Measurements from ENCODE around the gene DEGS1.

The DEGS1 gene

DNA sequence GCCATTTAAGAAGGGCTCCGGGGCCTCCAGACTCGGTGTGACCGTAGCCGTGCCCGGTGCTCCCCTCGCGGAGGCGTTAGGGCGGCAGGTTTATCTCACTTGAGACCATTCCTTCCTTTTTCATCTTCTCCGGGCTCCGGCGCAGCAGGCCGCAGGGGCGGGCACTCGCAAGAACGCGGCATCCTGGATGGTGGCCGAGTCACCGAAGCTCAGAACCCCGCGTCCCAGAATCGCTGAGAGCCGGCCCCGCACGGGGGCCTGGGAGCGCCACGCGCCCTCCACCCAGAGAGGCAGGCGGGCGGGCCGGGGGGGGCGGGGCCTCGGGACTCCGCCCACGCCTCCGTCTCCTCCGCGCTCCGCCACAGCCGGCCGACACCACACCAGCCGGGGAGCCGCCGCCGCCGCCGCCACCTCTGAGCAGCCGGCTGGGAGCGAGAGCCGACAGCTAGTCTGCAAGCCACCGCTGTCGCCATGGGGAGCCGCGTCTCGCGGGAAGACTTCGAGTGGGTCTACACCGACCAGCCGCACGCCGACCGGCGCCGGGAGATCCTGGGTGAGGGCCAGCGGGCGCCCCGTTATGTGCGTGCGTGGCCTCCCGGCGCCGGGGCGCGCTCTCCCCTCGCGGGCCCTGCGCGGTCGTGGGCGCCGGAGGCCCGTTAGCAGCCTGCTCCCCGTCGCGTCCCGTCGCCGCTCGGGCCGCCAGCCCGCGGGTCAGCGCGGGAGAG, at the start of gene DEGS1:
DEGS1 (plus strand) TSS at position 375 of the 725 bp plus-strand sequence; CDS start at position 472, 97 bp downstream.
- peak; percentile 62 for DNase-seq

DNA sequence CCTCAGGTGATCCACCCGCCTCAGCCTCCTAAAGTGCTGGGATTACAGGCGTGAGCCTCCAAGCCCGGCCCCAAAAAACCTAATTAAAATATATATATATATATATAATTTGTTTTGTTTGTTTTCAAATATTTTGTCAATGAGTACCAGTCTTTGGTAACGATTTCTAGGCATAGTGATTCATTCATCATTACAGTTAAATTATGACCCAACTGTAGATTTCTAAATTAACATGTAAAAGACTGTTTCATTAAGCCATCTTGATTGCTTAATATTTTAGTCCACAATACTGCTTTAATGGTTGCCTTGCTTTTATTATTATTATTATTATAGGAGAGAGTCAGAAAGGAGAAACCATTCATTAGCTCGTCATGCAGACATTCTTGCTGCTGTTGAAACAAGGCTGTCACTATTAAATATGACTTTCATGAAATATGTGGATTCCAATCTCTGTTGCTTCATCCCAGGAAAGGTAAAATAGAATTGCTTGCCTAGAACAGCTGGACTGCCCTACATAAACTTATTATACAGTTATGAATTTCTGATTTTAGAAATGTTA, 49.2 kb upstream of the DEGS1 start:
- no peak for DNase-seq

DNA sequence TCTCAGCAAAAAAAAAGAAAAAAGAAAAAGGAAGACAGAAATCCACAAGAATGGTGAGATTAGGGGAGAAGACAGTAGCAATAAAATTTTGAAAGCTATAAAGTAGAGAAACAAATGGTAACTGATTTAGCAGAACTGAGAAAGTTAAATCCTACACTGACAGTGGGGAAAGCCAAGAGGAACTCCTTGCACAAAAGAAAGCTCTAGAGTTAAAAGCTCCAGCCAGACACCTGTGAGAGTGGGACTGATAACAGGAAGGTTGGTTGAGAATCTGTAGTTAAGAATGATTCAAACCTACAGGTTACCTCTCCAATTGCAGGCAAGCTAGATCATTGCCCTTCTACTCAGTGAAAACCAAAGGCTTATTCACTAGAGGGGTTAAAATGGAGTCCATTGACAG, 45.5 kb upstream of the DEGS1 start:
- no peak for DNase-seq

DNA sequence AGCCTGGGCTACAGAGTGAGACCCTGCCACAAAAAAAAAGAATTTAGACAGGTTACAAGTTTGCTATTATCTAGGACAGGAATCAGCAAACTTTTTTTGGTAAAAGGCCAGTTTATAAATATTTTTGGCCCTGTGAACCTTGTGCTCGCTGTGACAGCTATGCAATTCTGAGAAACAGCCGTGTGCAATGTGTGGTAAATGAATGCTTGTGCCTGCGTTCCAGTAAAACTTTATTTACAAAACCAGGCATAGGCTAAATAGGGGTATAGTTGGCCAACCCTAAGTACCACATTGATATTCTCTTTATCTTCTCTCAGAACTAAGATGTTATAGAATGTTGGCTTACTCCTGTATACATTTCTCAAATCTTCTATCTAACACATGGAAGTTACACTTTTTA, 44.8 kb upstream of the DEGS1 start:
- DNase-seq = no peak

DNA sequence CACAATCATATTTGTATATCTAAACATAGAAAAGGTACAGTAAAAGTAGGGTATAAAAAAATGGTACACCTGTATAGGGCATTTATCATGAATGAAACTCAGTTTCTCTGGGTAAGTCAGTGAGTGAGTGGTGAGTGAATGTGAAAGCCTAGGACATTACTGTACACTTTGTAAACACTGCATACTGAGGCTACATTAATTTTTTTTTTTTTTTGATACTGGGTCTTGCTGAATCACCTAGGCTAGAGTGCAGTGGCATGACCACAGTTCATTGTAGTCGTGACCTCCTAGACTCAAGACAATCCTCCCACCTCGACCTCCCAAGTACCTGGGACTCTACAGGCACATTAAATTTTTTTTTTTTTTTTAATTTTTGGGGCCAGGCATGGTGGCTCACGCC, 41.3 kb upstream of the DEGS1 start:
- DNase-seq = no peak

DNA sequence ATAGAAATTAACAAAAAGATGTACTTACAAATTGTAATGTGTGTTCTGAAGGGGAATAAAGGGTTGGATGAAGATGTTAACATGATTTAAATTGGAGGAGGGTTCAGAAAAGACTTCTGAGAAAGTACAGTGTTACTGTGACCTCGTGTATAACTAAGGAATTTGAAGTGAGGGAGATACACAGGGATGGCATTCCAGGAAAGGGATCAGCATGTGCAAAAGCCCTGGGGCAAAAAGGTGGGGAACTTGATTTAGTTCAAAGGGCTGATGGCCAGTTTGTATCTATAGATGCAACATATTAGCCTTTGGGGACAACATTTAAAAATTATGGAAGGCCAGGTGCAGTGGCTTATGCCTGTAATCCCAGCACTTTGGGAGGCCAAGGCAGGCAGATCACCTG, 33.3 kb upstream of the DEGS1 start:
- DNase-seq = no peak

DNA sequence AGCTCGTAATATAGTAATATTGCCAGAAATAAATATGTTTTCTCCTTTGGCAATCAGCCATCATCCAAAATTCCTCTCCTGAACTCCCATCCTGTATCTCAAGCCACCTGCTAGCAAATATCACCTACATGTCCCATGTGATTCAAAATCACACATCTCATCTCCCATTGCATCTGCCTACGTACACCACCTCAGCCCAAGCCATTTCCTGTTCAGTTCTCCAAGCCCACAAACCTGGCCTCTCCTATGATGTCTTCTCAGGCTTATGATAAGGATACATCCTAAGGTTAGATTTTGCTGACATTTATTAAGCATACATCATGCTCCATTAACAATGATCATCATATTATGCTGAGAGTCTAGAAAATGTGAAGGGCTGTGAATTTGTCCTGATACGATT, 31.9 kb upstream of the DEGS1 start:
- DNase-seq = no peak

DNA sequence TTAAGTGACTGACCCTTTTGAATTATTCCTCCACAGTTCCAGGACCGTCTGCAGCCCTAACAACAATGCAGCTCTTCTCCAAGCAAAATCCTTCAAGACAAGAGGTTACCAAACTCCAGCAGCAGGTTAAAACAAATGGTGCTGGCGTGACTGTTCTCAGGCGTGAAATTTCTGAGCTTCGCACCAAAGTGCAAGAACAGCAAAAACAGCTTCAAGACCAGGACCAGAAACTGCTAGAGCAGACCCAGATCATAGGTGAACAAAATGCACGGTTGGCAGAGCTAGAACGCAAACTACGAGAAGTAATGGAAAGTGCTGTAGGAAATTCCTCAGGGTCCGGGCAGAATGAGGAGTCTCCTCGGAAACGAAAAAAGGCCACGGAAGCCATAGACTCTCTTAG, 25.7 kb upstream of the DEGS1 start:
- no peak for DNase-seq

DNA sequence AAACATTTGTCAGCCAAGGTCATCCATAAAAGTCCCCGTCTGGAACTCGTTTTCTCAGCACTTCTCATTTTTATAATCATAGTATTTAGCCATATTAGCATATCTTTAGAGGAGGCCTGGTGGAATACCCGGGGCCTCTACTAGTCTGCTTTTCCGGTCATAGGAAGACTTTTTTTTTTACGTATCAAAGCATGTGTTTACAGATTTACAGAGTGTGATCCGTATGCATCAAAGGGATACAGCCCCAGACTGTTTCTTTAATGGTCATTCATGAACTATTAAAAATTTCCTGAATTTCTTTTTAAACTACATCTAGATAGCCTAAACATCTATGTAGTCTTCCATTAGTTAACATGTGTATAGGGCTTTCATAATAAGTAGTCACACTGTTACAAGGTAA, 23.5 kb upstream of the DEGS1 start:
- no peak for DNase-seq

DNA sequence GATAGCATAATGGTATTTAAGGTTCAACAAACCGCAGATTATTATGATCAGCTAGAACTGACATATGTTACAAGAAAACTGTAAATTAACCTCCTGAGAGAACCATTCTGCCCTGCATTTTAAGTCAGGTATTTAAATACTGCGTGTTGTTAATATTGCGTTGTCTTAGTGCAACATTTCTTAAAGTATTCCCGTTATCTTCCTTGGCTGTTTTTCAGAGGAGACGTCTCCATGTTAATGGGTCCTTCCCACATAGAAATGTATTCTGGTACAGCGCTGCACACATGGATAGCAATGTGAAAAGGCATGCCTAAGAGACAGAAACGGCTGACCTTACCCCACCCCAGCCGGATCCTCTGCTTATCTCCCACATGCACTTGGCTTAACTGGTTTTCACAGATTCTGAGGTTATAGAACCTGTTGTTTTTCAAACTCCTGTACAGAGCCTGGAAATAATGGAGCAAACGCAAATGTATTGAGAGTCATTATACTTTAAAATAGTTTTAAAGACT, 22.8 kb upstream of the DEGS1 start:
- no peak for DNase-seq

DNA sequence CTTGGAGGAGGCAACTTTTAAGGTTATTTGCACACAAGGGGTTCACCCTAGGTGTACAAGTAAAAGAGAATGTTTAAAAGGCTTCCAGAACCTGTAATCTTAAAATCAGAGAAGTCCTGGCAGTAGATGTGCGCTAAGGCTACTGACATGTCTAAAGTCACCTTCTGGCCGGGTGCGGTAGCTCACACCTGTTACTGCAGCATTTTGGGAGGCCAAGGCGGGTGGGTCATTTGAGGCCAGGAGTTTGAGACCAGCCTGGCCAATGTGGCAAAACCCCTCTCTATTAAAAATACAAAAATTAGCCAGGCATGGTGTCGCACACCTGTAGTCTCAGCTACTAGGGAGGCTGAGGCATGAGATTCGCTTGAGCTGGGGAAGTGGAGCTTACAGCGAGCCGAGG, 20.3 kb upstream of the DEGS1 start:
- no peak for DNase-seq

DNA sequence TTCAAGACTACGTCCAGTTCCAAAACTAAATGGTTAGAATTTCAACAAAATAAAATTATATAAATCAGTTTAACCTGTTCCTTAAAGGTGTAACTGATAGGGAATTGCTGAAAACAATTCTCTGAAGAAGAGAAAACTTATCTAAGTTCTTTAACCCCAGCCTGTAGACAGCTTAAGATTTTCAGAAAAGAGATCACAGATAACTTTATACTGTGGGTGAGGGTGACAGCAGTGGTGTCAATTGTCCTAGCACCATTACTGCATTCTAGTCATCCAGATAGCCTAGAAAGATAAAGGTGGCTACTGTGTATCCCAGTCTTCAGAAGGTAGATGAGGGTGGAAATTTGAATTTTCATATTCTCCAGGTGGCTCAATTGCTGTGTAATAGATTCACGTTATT, 19.7 kb upstream of the DEGS1 start:
- DNase-seq = no peak

DNA sequence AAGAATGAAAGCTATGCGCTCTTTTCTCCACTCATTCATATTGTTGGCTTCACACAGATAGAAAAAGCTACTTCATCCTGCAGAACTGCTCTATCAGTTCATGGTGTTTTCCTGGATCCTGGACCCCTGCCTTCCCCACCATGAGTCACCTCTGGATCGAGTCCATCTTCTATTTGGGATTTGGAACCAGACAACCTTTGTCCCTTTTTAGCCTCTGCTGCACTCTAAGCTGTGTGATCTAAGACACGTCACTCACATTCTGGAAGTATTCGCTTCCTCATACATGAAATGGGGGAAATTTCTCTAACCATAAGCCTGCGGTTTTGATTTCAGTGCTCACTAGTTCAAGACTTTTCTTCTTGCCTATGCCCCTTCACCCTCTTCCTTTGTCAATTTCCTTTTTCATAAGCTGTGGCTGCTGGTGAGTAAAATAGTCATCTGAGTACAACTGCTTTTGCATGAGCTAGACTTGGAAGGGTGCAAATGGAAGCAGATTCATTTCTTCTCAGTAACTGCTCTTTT, 14.1 kb upstream of the DEGS1 start:
- no peak for DNase-seq

DNA sequence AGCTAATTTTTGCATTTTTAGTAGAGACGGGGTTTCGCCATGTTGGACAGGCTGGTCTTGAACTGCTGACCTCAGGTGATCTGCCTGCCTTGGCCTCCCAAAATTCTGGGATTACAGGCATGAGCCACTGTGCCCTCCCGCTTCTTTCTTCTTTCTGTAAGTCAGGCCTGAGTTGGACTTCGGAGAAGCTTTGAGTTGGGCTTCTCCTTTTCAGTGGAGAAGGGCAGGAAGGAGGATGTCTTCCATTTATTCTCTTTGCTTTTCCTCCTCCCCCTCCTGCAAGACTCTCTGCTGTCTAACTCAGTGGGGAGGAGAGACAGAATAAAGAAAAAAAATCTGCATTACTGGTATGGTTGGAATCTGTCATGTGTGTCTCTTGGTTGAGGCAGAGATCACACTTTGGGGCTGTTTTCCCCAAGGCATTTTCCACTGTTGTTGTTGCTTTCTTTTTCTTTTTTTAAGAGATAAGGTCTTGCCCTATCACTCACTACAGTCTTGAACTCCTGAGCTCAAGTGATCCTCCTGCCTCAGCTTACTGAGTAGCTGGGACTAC, 13.2 kb upstream of the DEGS1 start:
- DNase-seq = no peak

DNA sequence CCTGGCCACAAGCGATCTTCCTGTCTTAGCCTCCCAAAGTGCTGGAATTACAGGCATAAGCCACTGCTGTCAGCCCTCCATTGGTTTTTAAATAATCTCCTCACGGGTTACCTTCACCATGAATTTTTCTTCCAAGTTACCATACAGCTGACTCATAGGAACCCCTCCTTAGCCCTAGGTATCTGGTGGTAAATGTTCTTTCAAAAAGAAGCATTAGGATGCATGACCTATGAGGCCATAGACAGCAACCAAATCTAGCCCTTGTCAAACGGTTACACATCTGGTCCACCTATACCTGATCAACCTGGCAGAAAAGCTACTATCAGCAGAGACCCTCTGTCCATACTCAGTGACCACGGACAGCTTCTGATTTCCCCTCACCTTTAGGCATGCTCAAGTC, 12.7 kb upstream of the DEGS1 start:
- no peak for DNase-seq

DNA sequence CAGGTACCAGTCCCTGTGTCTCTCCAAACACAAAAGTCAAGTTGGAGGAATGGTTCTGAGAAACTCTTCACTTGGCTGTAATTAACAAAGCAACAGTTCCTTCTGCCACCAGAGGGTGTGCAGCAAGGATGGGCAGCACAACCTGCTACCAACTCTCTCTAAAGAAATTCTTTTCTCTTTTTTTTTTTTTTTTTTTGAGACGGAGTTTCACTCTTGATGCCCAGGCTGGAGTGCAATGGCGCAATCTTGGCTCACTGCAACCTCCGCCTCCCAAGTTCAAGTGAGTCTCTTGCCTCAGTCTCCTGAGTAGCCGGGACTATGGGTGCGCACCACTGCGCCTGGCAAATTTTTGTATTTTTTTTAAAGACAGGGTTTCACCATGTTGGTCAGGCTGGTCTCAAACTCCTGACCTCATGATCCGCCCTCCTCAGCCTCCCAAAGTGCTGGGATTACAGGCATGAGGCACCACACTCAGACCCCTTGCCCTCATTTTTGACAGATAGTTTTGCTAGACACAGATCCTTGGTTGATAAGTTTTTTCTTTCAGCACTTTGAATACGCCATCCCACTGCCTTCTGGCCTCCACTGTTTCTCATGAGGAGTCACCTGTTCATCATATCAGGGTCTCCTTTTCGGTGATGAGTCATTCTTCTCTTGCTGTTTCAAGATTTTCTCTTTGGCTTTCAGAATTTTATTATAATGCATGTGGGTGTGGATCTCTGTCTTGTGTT, 12.1 kb upstream of the DEGS1 start:
- no peak for DNase-seq

DNA sequence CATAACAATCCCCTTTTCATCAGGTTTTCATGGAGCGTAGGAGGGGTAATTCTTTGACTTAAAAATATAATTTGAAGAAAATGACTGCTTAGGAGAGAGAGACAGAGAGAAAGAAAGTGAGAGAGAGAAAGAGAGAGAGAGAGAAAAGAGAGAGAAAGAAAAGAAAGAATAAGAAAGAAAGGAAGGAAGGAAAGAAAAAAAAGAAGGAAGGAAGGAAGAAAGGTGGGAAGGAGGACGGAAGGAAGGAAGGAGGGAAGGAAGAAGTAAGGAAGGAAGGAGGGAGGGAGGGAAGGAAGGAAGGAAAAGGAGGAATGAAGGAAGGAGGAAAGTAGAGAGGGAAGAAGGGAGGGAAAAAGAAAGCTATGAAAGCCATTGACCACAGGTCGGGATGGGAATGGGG, 10.8 kb upstream of the DEGS1 start:
- DNase-seq = no peak

DNA sequence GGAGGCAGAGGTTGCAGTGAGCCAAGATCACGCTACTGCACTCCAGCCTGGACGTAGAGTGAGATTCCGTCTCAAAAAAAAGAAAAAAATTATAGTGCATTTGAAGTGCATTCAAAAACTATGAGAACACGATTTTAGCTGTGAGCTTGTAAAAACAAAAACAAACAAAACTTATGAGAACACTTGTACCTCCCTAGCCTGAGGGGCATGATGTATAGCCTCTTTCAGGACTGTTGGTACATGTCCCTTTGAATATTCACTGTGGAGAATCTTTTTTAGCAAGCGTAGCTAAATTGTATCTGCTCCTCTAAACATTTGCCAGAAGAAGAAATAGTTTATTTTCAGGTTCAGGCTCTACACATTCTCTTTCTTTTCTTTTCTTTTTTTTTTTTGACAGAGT, 9.5 kb upstream of the DEGS1 start:
- no peak for DNase-seq

DNA sequence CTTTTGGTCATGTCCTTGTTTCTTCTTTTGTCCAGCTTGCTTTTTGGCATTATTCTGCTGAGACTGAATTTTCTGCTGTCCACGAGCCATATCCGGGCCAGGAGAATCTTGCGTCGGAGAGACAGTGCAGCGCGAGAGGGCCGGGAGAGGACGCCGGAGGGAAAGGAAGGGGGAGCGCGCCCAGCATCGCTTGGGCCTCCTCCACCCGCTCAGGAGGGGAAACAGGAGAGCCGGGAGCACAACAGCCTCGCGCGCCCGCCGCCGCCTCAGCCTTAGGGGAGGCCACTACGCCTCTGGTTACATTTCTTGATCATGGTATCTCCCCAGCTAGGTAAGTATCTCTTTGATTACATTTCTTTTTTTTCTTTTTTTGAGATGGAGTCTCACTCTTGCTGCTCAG, 7.4 kb upstream of the DEGS1 start:
- DNase-seq = no peak

DNA sequence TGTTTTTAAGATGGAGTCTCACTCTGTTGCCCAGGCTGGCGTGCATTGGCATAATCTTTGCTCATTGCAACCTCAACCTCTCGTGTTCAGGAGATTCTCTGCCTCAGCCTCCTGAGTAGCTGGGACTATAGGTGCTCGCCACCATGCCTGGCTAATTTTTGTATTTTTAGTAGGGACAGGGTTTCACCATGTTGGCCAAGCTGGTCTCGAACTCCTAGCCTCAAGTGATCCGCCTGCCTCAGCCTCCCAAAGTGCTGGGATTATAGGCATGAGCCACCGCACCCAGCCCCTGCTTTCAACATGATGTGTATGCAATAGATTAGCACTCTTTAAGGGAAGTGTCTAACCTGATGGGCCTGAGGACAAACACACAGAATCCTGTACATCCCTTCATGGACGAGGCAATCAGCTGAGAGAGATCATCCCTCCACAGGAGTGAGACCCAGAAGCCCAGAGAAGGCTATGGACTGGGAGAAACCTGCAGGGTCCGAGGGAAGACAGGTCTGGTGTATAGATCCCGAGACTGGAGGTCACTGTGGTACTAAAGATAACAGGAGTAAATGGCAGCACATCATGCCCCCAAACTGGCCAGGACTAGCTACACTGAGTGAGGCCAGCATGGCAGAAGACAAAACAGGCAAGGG, 5.6 kb upstream of the DEGS1 start:
- no peak for DNase-seq

DNA sequence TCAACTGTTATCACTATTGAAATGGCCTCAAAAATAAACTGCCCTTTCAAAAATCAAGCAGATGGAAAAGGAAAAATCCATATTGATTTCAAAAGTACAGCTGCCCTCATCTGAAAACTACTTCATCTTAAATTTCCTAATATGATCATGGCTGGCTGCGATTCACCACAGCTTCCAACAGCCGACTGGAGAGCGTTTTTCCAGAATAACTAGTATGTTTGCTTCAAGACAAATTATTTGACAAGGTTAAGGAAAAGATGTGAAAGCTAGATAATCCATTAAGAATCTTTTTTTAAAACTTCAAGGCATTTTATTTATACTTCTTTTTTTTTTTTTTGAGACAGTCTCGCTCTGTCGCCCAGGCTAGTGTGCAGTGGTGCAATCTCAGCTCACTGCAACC, 4.1 kb upstream of the DEGS1 start:
- DNase-seq = no peak

DNA sequence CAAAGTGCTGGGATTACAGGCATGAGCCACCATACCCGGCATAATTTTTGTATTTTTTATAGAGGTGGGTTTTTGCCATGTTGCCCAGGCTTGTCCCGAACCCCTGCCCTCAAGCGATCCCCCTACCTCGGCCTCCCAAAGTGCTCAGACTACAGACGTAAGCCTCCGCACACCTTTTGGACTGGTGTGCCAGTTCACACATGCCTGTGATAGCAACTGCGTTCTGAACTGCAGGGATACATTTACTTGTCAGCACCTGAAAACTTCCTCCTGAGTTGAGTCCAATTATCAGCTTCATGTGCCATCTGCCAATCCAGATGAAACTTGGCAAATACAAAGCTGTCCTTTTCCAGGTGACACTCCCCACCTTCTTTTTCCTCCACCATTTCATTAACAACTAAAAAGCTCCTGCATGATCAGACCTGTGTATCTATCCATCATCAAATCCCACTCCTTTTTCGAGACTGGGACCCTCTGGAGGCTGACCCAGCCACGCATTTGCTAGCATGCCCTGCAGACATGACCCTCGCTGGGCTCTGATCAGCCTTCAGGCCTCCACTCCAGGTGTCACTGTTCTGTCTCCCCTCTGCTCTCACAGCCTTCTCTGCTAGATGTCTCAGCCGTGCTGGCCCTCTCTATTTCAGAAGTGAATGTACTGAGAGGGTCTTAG, 2.1 kb upstream of the DEGS1 start:
- no peak for DNase-seq

DNA sequence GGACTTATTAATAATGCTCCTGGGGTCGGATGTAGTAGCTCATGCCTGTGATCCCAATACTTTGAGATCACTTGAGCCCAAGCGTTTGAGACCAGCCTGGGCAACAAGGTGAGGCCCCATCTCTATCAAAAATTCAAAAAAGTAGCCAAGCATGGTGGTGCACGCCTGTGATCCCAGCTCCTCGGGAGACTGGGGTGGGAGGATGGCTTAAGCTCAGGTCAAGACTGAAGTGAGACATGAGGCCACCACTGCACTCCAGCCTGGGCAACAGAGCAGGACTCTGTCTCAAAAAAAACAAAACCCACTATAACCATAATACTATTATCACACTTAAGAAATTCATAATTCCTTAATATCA, 1.6 kb upstream of the DEGS1 start:
- no peak for DNase-seq
